Sigmoid colon (tissue), 4 donors: ENCODE data around the gene BOC.

Source experiments
- CTCF ChIP-seq, 4 experiments: fragments of 450-650 bp in 3 of 4; fragments of 200-600 bp in 1 of 4; IDR thresholded peaks; one replicate each; pipeline ENCODE4 v1.5.1; 2016 to 2019; ENCODE audit warnings: antibody characterized with exemption in 4 of 4, mild to moderate bottlenecking in 3 of 4, moderate library complexity in 2 of 4
- EP300 ChIP-seq, 4 donors: sonication (generic); formaldehyde crosslinking; IDR thresholded peaks; one replicate each; pipeline ENCODE4 v1.6.1; 2017; ENCODE audit warnings: antibody characterized with exemption in 4 of 4
- POLR2A ChIP-seq, 2 donors: fragments of 450-650 bp; IDR thresholded peaks; one replicate each; pipeline ENCODE4 v1.6.1; 2016; ENCODE audit warnings: antibody characterized with exemption in 2 of 2, mild to moderate bottlenecking in 2 of 2, moderate library complexity in 2 of 2
- POLR2AphosphoS5 ChIP-seq, 4 donors: sonication (generic); formaldehyde crosslinking; IDR thresholded peaks; one replicate each; pipeline ENCODE4 v1.6.1; 2017; ENCODE audit warnings: antibody characterized with exemption in 4 of 4

DNA sequence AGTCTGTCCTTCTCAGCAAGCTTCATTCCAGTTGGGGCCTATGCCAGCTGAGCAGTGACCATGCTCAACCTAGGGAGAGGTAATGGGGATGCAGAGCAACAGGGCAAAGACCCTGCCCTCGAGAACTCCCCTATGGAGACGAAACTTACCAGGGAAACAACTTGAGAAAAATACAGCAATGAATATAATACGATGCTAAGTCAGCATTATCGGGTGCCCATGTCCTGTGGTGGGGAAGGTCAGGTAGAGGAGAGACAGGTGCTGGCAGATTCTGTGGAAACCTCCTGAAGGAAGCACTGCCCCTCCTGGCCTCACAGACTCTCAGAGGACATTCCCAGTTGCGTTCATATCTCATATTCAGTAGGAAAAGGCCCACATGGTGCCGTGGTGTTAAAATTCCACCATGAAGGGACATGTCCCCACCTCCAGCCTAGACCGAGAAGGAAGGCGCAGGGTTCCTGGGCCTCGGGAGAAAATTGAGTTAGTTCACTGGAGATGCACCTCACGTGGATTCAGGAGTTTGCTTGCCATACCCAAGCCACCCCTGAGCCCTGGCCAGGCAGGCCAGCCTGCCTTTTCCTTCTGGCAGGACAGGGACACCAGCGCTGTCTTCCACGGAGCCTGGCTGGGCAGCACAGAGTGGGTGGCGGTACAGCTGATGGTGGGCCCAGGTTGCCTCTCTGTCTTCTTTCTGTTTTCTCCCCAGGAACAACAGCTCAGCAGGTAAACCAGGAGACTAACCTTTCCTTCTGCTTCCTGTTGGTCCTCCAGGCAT lies 62.4 kb downstream of the BOC start:
- no peak for TF ChIP-seq POLR2A (IDR thresholded peaks at IDR 0.05)
- TF ChIP-seq CTCF (IDR thresholded peaks at IDR 0.05), result no peak
- TF ChIP-seq POLR2AphosphoS5 (IDR thresholded peaks at IDR 0.05), result peak in 1 of 4 donors; percentile 3
- no peak for TF ChIP-seq EP300 (IDR thresholded peaks at IDR 0.05)
